ENCODE measurements around the gene TAAR1. TPM values are rescaled to one million over a fixed set of nuclear protein-coding genes. Genes with fewer than 3 reads are reported as not detected.
"Not testable (repeated sequence)": the region's sequence is repeated elsewhere in the genome, so short reads cannot be mapped to it uniquely, and the experiment has no call there.

The TAAR1 gene
- total RNA-seq, 4 donors from 2014 or later: 0.41 TPM; not detected in 3

DNA sequence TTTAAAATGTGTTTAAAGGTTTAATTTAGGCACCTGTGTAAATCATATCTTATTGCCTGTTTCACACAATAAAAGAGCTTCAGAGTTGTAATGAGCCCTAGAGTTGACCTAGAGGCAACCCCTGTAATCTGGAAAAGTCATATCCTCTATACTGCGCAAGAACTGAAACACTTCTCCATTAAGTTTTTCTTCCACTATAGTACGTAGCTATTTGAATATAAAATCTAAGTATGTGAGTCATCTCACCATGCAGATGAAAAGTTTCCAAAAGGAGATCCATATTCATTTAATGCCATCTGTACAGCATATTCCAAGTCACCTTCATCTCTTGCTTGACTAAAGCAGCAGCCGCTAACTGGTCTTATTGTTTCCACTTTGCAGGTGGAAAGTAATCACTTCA is 26.0 kb upstream of the TAAR1 start:
- Histone ChIP-seq H3K27ac (no peak overlapping the region), H3K4me3 (no peak overlapping the region), H3K4me1 (no peaks in the 10 kb centered on the region), H3K36me3 (no peaks in the 10 kb centered on the region), H3K27me3 (no peaks in the 10 kb centered on the region), H3K9me3 (no peaks in the 10 kb centered on the region)
- intact Hi-C loops (cut with DNase I; ENCODE audit: low total_unique reads): no loop called here
- DNase-seq: no peak
- TF ChIP-seq, protein P1, sequence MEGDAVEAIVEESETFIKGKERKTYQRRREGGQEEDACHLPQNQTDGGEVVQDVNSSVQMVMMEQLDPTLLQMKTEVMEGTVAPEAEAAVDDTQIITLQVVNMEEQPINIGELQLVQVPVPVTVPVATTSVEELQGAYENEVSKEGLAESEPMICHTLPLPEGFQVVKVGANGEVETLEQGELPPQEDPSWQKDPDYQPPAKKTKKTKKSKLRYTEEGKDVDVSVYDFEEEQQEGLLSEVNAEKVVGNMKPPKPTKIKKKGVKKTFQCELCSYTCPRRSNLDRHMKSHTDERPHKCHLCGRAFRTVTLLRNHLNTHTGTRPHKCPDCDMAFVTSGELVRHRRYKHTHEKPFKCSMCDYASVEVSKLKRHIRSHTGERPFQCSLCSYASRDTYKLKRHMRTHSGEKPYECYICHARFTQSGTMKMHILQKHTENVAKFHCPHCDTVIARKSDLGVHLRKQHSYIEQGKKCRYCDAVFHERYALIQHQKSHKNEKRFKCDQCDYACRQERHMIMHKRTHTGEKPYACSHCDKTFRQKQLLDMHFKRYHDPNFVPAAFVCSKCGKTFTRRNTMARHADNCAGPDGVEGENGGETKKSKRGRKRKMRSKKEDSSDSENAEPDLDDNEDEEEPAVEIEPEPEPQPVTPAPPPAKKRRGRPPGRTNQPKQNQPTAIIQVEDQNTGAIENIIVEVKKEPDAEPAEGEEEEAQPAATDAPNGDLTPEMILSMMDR (IDR thresholded peaks at IDR 0.05): no peak
- no peak for TF ChIP-seq POLR2A (IDR thresholded peaks at IDR 0.05)

DNA sequence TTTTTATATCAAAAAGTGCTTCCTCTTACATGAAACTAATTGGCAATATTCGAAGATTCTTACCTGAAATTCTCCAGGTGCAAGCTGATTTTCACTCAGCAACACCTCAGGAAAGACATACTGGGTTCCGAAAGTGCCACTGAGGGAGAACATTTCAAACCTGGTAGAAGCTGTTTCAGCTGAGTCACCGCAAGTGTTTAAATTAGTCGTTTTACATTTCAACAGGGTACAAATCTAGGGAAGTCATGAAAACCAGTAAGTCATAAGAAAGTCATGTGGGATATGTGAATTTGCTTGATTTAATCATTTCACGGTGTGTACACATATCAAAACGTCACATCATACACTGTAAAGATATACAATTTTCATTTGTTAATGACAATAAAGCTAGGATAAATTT is 25.3 kb upstream of the TAAR1 start:
- H3K9me3 ChIP-seq: no peaks in the 10 kb centered on the region
- intact Hi-C loops (cut with DNase I; ENCODE audit: low total_unique reads): no loop called here

DNA sequence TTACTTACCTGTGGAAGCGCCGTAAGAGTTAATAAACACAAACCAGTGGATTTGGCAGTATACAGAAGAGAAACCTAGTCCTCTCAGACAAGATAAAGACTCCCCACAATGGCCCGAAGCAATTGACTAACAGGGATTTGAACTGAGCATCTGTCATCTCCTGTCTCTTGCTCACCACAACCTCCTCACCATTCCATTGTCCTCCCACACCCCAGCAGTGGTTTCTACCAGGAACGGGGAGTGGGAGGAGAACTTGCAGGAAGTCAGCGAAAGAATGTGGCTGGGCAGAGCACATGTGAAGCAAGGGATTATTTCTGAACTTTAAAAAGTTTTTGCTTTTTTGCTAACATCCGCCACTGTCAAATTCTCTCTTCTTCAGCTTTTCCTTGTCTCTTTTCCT is 24.6 kb upstream of the TAAR1 start:
- H3K27me3 ChIP-seq: no peaks in the 10 kb centered on the region
- intact Hi-C loops (cut with DNase I; ENCODE audit: low total_unique reads): no loop called here
- H3K36me3 ChIP-seq: no peaks in the 10 kb centered on the region
- TF ChIP-seq, protein P1 (IDR thresholded peaks at IDR 0.05): no peak
- TF ChIP-seq POLR2A (IDR thresholded peaks at IDR 0.05): no peak
- H3K4me1 ChIP-seq: no peaks in the 10 kb centered on the region
- no peaks in the 10 kb centered on the region for H3K9me3 ChIP-seq
- no peak overlapping the region for H3K4me3 ChIP-seq
- no peak overlapping the region for H3K27ac ChIP-seq
- no peak for DNase-seq

More for the DNA sequence above, 25.3 kb upstream of the TAAR1 start:
- no peak for TF ChIP-seq POLR2A (IDR thresholded peaks at IDR 0.05)
- TF ChIP-seq, protein P1 (IDR thresholded peaks at IDR 0.05): no peak
- DNase-seq: no peak
- no peaks in the 10 kb centered on the region for H3K27me3 ChIP-seq
- no peak overlapping the region for H3K27ac ChIP-seq
- H3K4me3 ChIP-seq: no peak overlapping the region
- H3K4me1 ChIP-seq: no peaks in the 10 kb centered on the region
- no peaks in the 10 kb centered on the region for H3K36me3 ChIP-seq

DNA sequence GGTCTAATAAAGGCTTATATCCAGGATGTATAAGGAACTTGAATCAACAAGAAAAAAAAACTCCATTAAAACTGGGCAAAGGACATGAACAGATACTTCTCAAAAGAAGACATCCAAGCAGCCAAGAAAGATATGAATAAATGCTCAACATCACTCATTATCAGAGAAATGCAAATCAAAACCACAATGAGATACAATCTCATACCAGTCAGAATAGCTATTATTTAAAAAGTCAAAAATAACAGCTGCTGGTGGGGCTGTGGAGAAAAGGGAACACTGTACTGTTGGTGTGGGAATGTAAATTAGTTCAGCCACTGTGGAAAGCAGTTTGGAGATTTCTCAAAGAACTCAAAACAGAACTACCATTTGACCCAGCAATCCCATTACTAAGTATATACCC is 20.1 kb upstream of the TAAR1 start:
- H3K27ac ChIP-seq; intact Hi-C loops (cut with DNase I; ENCODE audit: low total_unique reads); H3K36me3 ChIP-seq; H3K4me3 ChIP-seq; H3K9me3 ChIP-seq; H3K27me3 ChIP-seq; DNase-seq; H3K4me1 ChIP-seq: not testable (repeated sequence)

DNA sequence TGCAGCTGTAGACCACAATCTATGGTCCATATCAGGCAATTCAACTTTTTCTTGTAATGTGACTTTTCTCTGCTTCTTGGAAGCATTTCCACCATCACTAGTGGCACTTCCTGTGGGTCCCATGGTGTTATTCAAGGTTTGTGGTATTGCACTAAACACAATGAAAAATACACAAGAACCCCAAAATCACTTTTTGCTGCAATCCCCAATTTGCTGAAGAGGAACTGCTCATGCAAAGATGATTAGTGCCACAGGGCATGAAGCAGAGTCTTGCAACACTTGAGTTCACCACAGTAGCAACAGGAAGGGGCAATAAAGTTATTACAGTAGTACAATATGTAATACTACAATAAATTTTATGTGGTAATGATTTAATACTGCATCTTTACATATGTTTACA is 16.8 kb upstream of the TAAR1 start:
- Histone ChIP-seq H3K27ac (no peak overlapping the region), H3K9me3 (no peaks in the 10 kb centered on the region), H3K27me3 (no peaks in the 10 kb centered on the region), H3K4me1 (no peaks in the 10 kb centered on the region), H3K36me3 (no peaks in the 10 kb centered on the region), H3K4me3 (no peak overlapping the region)
- intact Hi-C loops (cut with DNase I; ENCODE audit: low total_unique reads): no loop called here
- TF ChIP-seq POLR2A (IDR thresholded peaks at IDR 0.05): no peak
- TF ChIP-seq, protein P1 (IDR thresholded peaks at IDR 0.05): no peak
- DNase-seq: no peak

DNA sequence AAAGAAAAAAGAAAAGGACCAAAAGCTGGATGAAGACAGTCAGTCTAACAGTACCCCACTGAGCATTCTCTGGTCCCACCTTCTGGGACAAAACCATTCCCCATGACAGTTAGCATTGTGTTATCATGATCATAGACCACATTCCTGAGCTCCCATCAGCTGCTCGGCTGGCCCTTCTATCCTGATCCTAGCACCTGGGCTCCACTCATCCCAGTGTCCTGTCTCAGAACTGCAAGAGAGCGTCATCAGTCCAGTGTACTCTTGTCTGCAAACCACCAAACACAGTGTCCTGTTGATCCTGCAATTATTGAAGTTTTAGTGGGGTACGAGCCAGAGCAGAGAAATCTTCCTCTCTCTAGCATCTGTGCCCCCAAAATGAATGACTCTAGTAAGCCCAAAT is 16.0 kb upstream of the TAAR1 start:
- DNase-seq: no peak
- H3K27ac ChIP-seq: no peak overlapping the region
- H3K27me3 ChIP-seq: no peaks in the 10 kb centered on the region
- intact Hi-C loops (cut with DNase I; ENCODE audit: low total_unique reads): no loop called here
- no peak overlapping the region for H3K4me3 ChIP-seq
- TF ChIP-seq POLR2A (IDR thresholded peaks at IDR 0.05): no peak
- TF ChIP-seq, protein P1 (IDR thresholded peaks at IDR 0.05): no peak
- no peaks in the 10 kb centered on the region for H3K9me3 ChIP-seq
- H3K36me3 ChIP-seq: no peaks in the 10 kb centered on the region
- no peaks in the 10 kb centered on the region for H3K4me1 ChIP-seq

Measured in uterus (tissue), 4 donors.